WTC11 (cell line): ENCODE data around the gene IST1. TPM values are rescaled to one million over a fixed set of nuclear protein-coding genes. Genes with fewer than 3 reads are reported as not detected.
A peak's percentile ranks its signal among the peaks of the same experiment; 100 is the strongest.

Source experiments
- AFF4 ChIP-seq: sonication (generic); formaldehyde crosslinking; IDR thresholded peaks from 2 replicates; pipeline ENCODE4 v1.8.1; 2023; ENCODE audit warnings: mild to moderate bottlenecking, missing genetic modification reagents, borderline replicate concordance
- CREB1 ChIP-seq: sonication (generic); formaldehyde crosslinking; IDR thresholded peaks from 2 replicates; pipeline ENCODE4 v1.8.0; 2023; ENCODE audit warnings: mild to moderate bottlenecking, missing genetic modification reagents
- CREM ChIP-seq: sonication (generic); formaldehyde crosslinking; IDR thresholded peaks from 2 replicates; pipeline ENCODE4 v1.8.1; 2022; ENCODE audit warnings: mild to moderate bottlenecking, missing genetic modification reagents, moderate library complexity
- FOXJ3 ChIP-seq: sonication (generic); formaldehyde crosslinking; IDR thresholded peaks from 2 replicates; pipeline ENCODE4 v1.9.0; 2021; ENCODE audit warnings: missing genetic modification reagents, mild to moderate bottlenecking, borderline replicate concordance
- MLX ChIP-seq: sonication (generic); formaldehyde crosslinking; IDR thresholded peaks from 2 replicates; pipeline ENCODE4 v1.8.1; 2023; ENCODE audit warnings: mild to moderate bottlenecking, missing genetic modification reagents, moderate library complexity
- MYBL2 ChIP-seq: sonication (generic); formaldehyde crosslinking; IDR thresholded peaks from 2 replicates; pipeline ENCODE4 v1.8.1; 2023; ENCODE audit warnings: mild to moderate bottlenecking, moderate library complexity, missing genetic modification reagents
- NFE2L1 ChIP-seq: sonication (generic); formaldehyde crosslinking; IDR thresholded peaks from 2 replicates; pipeline ENCODE4 v1.8.1; 2023; ENCODE audit warnings: missing genetic modification reagents
- NFYB ChIP-seq: sonication (generic); formaldehyde crosslinking; conservative IDR thresholded peaks from 2 replicates; pipeline ENCODE4 v1.8.0; 2022; ENCODE audit warnings: low read depth, missing genetic modification reagents
- SMAD4 ChIP-seq: sonication (generic); formaldehyde crosslinking; IDR thresholded peaks from 2 replicates; pipeline ENCODE4 v1.8.0; 2022; ENCODE audit warnings: mild to moderate bottlenecking, missing genetic modification reagents
- STAT6 ChIP-seq: sonication (generic); formaldehyde crosslinking; conservative IDR thresholded peaks from 2 replicates; pipeline ENCODE4 v1.8.1; 2023; ENCODE audit warnings: mild to moderate bottlenecking, low read depth, missing genetic modification reagents, moderate library complexity
- TEAD4 ChIP-seq: sonication (generic); formaldehyde crosslinking; IDR thresholded peaks from 2 replicates; pipeline ENCODE4 v1.8.0; 2022; ENCODE audit warnings: mild to moderate bottlenecking, missing genetic modification reagents
- TP53 ChIP-seq: sonication (generic); formaldehyde crosslinking; IDR thresholded peaks from 2 replicates; pipeline ENCODE4 v1.8.1; 2023; ENCODE audit warnings: mild to moderate bottlenecking, missing genetic modification reagents
- ZNF138 ChIP-seq: sonication (generic); formaldehyde crosslinking; conservative IDR thresholded peaks from 2 replicates; pipeline ENCODE4 v1.8.1; 2022; ENCODE audit warnings: mild to moderate bottlenecking, moderate library complexity, missing genetic modification reagents
- ZNF317 ChIP-seq: sonication (generic); formaldehyde crosslinking; IDR thresholded peaks from 2 replicates; pipeline ENCODE4 v1.8.1; 2023; ENCODE audit warnings: low read depth, mild to moderate bottlenecking, moderate library complexity, missing genetic modification reagents, borderline replicate concordance
- ZNF416 ChIP-seq: fragments of 250-450 bp; sonication (Bioruptor Pico); IDR thresholded peaks from 2 replicates; pipeline ENCODE4 v1.9.0; 2021; ENCODE audit warnings: mild to moderate bottlenecking, inconsistent platforms
- ZNF425 ChIP-seq: fragments of 250-450 bp; sonication (Bioruptor Pico); conservative IDR thresholded peaks from 2 replicates; pipeline ENCODE4 v1.9.0; 2021; ENCODE audit warnings: mild to moderate bottlenecking
- ZNF512 ChIP-seq: sonication (generic); formaldehyde crosslinking; IDR thresholded peaks from 2 replicates; pipeline ENCODE4 v1.8.1; 2022; ENCODE audit warnings: missing genetic modification reagents, borderline replicate concordance
- total RNA-seq: library from RNA; stranded (reverse); gene quantifications from 3 replicates; pipeline ENCODE4 v1.2.3, GENCODE V29; 2021
- TF ChIP-seq, protein P1 (sequence below): sonication (generic); formaldehyde crosslinking; IDR thresholded peaks from 2 replicates; pipeline ENCODE4 v1.8.1; 2023; ENCODE audit warnings: mild to moderate bottlenecking, missing genetic modification reagents
- TF ChIP-seq, protein P2 (sequence below): fragments of 250-450 bp; sonication (Bioruptor Pico); IDR thresholded peaks from 2 replicates; pipeline ENCODE4 v2.1.2; 2022; ENCODE audit warnings: mild to moderate bottlenecking, moderate library complexity
- TF ChIP-seq, protein P3 (sequence below): fragments of 250-450 bp; sonication (Bioruptor Pico); IDR thresholded peaks from 2 replicates; pipeline ENCODE4 v1.9.0; 2021; ENCODE audit warnings: mild to moderate bottlenecking

Gene IST1
- total RNA-seq, 1 experiment from 2014 or later, result 272 TPM

GRCh38 chr16:71894921-71895678 lies at the start of gene IST1 (continued):
- TF ChIP-seq MYBL2 (CRISPR knock-in tag) (peak; percentile 87), SMAD4 (peak; percentile 73; the same call in 1 of the 2 replicates), NFE2L1 (no peak), CREB1 (CRISPR knock-in tag) (no peak), FOXJ3 (CRISPR knock-in tag) (no peak), ZNF425 (CRISPR knock-in tag) (no peak), CREM (CRISPR knock-in tag) (peak; percentile 55; the same call in 1 of the 2 replicates), AFF4 (CRISPR knock-in tag) (no peak), ZNF512 (CRISPR knock-in tag) (no peak), ZNF317 (CRISPR knock-in tag) (no peak), ZNF138 (CRISPR knock-in tag) (0 out of 2 replicates have a peak, but pooled peaks have one; percentile 78), TP53 (CRISPR knock-in tag) (no peak; the same call in 1 of the 2 replicates), STAT6 (CRISPR knock-in tag) (no peak), TEAD4 (CRISPR knock-in tag) (peak; percentile 73; the same call in 1 of the 2 replicates), NFYB (peak; percentile 76), ZNF416 (no peak), MLX (CRISPR knock-in tag) (no peak)
- TF ChIP-seq, protein P1, sequence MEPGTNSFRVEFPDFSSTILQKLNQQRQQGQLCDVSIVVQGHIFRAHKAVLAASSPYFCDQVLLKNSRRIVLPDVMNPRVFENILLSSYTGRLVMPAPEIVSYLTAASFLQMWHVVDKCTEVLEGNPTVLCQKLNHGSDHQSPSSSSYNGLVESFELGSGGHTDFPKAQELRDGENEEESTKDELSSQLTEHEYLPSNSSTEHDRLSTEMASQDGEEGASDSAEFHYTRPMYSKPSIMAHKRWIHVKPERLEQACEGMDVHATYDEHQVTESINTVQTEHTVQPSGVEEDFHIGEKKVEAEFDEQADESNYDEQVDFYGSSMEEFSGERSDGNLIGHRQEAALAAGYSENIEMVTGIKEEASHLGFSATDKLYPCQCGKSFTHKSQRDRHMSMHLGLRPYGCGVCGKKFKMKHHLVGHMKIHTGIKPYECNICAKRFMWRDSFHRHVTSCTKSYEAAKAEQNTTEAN, result peak; percentile 84
- TF ChIP-seq, protein P2, sequence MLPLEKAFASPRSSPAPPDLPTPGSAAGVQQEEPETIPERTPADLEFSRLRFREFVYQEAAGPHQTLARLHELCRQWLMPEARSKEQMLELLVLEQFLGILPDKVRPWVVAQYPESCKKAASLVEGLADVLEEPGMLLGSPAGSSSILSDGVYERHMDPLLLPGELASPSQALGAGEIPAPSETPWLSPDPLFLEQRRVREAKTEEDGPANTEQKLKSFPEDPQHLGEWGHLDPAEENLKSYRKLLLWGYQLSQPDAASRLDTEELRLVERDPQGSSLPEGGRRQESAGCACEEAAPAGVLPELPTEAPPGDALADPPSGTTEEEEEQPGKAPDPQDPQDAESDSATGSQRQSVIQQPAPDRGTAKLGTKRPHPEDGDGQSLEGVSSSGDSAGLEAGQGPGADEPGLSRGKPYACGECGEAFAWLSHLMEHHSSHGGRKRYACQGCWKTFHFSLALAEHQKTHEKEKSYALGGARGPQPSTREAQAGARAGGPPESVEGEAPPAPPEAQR, result no peak
- TF ChIP-seq, protein P3, sequence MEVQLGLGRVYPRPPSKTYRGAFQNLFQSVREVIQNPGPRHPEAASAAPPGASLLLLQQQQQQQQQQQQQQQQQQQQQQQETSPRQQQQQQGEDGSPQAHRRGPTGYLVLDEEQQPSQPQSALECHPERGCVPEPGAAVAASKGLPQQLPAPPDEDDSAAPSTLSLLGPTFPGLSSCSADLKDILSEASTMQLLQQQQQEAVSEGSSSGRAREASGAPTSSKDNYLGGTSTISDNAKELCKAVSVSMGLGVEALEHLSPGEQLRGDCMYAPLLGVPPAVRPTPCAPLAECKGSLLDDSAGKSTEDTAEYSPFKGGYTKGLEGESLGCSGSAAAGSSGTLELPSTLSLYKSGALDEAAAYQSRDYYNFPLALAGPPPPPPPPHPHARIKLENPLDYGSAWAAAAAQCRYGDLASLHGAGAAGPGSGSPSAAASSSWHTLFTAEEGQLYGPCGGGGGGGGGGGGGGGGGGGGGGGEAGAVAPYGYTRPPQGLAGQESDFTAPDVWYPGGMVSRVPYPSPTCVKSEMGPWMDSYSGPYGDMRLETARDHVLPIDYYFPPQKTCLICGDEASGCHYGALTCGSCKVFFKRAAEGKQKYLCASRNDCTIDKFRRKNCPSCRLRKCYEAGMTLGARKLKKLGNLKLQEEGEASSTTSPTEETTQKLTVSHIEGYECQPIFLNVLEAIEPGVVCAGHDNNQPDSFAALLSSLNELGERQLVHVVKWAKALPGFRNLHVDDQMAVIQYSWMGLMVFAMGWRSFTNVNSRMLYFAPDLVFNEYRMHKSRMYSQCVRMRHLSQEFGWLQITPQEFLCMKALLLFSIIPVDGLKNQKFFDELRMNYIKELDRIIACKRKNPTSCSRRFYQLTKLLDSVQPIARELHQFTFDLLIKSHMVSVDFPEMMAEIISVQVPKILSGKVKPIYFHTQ (CRISPR knock-in tag), result no peak
